Liver (tissue), 2 donors: ENCODE data around the gene GARIN3.

Experiments used
- CTCF ChIP-seq: fragments of 150-350 bp; IDR thresholded peaks from 2 replicates; pipeline ENCODE4 v1.5.1; 2017; ENCODE audit warnings: improper control_type of control experiment, low read depth, low read length; ENCODE audit not compliant: missing input control
- YY1 ChIP-seq: IDR thresholded peaks from 2 replicates; pipeline ENCODE4 v1.6.1; 2016; ENCODE audit warnings: antibody characterized with exemption, mild to moderate bottlenecking
- donor health status: healthy.

GRCh38 chr5:157180374-157181264, 14.6 kb upstream of the GARIN3 start, which contains the start of gene ITK:
- no peak for TF ChIP-seq YY1
- TF ChIP-seq CTCF, result no peak
